Loucy (cell line): Measurements from ENCODE around the gene AFF3.

Experiments used
- H2AFZ ChIP-seq: fragments of 200-600 bp; sonication (generic); 2 replicates; pipeline ENCODE4 v1.6.0; 2016; ENCODE audit warnings: antibody characterized with exemption, mild to moderate bottlenecking, low read length, moderate library complexity
- H3F3A ChIP-seq: fragments of 200-600 bp; 2 replicates; pipeline ENCODE4 v1.6.0; 2016; ENCODE audit warnings: antibody characterized with exemption, low read depth, mild to moderate bottlenecking
- H3K27me3 ChIP-seq: fragments of 200-600 bp; sonication (generic); 2 replicates; pipeline ENCODE4 v1.6.1; 2014; ENCODE audit warnings: low read length, mild to moderate bottlenecking; ENCODE audit not compliant: insufficient read depth, poor library complexity, severe bottlenecking
- H3K36me3 ChIP-seq: fragments of 200-600 bp; sonication (generic); 2 replicates; pipeline ENCODE4 v1.6.1; 2016; ENCODE audit warnings: low read length; ENCODE audit not compliant: insufficient read depth
- H3K4me1 ChIP-seq: fragments of 200-600 bp; sonication (generic); 2 replicates; pipeline ENCODE4 v1.5.1; 2014; ENCODE audit warnings: low read length, mild to moderate bottlenecking; ENCODE audit not compliant: insufficient read depth, poor library complexity, severe bottlenecking
- H3K4me2 ChIP-seq: fragments of 200-600 bp; sonication (generic); 2 replicates; pipeline ENCODE4 v1.6.0; 2014; ENCODE audit warnings: antibody characterized with exemption, low read length, low read depth, mild to moderate bottlenecking; ENCODE audit not compliant: poor library complexity, severe bottlenecking
- H3K4me3 ChIP-seq: fragments of 200-600 bp; sonication (generic); 2 replicates; pipeline ENCODE4 v1.5.1; 2014; ENCODE audit warnings: low read length, mild to moderate bottlenecking, mixed read lengths; ENCODE audit not compliant: poor library complexity, severe bottlenecking
- H3K79me2 ChIP-seq: fragments of 200-600 bp; sonication (generic); 2 replicates; pipeline ENCODE4 v1.6.1; 2014; ENCODE audit warnings: low read length; ENCODE audit not compliant: insufficient read depth
- H3K9ac ChIP-seq: fragments of 200-600 bp; sonication (generic); 2 replicates; pipeline ENCODE4 v1.6.0; 2014; ENCODE audit warnings: mild to moderate bottlenecking, low read depth, low read length, moderate library complexity; ENCODE audit not compliant: poor library complexity, severe bottlenecking
- H3K9me2 ChIP-seq: fragments of 200-600 bp; sonication (generic); replicated peaks from 2 replicates; pipeline ENCODE4 v1.6.1; 2016; ENCODE audit warnings: low read depth, low read length, mixed read lengths
- H3K9me3 ChIP-seq: fragments of 200-600 bp; sonication (generic); 2 replicates; pipeline ENCODE4 v1.6.1; 2014; ENCODE audit warnings: mild to moderate bottlenecking, antibody characterized with exemption, low read length, low read depth; ENCODE audit not compliant: insufficient read depth
- H4K20me1 ChIP-seq: fragments of 200-600 bp; sonication (generic); 2 replicates; pipeline ENCODE4 v1.6.0; 2014; ENCODE audit warnings: antibody characterized with exemption, low read length, mild to moderate bottlenecking; ENCODE audit not compliant: insufficient read depth, poor library complexity, severe bottlenecking
- EZH2phosphoT487 ChIP-seq: fragments of 200-600 bp; IDR thresholded peaks from 2 replicates; pipeline ENCODE4 v1.6.1; 2018; ENCODE audit warnings: antibody characterized with exemption, mild to moderate bottlenecking, moderate library complexity, borderline replicate concordance
- TF ChIP-seq, protein P1 (sequence below): fragments of 200-600 bp; sonication (generic); conservative IDR thresholded peaks from 2 replicates; pipeline ENCODE4 v1.5.1; 2014; ENCODE audit warnings: mild to moderate bottlenecking, antibody characterized with exemption, low read length

AFF3 gene

DNA sequence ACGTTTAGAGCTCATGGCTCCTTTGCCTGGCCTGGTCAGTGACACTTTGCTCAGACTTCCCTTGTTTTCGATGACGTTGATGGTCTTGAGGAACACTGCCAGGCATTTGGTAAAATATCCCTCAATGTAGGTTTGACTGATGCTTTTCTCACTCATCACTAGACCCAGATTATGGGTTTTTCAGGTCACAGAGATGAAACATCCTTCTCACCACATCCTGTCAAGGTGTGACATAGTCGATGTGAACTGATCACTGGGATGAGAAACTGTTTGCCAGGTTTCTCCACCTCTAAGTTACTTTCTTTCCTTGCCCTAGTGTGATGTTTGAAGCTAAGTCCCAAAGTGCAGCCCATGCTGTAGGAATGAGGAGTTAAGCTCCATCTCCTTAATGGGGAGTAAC, 81.5 kb downstream of the AFF3 start:
- Histone ChIP-seq H3K36me3 (no peaks in the 10 kb centered on the region), H3K4me1 (peaks cover 36% of the 10 kb centered on the region), H3K27me3 (no peaks in the 10 kb centered on the region), H4K20me1 (no peaks in the 10 kb centered on the region), H3F3A (0 out of 2 replicates have a peak, but pooled peaks cover 3% of the 10 kb centered on the region), H3K9ac (no peak overlapping the region), H3K4me3 (no peak overlapping the region), H2AFZ (no peak overlapping the region), H3K9me3 (no peaks in the 10 kb centered on the region), H3K9me2 (no peaks in the 10 kb centered on the region), H3K79me2 (no peaks in the 10 kb centered on the region), H3K4me2 (no peak overlapping the region)
- TF ChIP-seq, protein P1, sequence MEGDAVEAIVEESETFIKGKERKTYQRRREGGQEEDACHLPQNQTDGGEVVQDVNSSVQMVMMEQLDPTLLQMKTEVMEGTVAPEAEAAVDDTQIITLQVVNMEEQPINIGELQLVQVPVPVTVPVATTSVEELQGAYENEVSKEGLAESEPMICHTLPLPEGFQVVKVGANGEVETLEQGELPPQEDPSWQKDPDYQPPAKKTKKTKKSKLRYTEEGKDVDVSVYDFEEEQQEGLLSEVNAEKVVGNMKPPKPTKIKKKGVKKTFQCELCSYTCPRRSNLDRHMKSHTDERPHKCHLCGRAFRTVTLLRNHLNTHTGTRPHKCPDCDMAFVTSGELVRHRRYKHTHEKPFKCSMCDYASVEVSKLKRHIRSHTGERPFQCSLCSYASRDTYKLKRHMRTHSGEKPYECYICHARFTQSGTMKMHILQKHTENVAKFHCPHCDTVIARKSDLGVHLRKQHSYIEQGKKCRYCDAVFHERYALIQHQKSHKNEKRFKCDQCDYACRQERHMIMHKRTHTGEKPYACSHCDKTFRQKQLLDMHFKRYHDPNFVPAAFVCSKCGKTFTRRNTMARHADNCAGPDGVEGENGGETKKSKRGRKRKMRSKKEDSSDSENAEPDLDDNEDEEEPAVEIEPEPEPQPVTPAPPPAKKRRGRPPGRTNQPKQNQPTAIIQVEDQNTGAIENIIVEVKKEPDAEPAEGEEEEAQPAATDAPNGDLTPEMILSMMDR = no peak
- no peak for TF ChIP-seq EZH2phosphoT487

DNA sequence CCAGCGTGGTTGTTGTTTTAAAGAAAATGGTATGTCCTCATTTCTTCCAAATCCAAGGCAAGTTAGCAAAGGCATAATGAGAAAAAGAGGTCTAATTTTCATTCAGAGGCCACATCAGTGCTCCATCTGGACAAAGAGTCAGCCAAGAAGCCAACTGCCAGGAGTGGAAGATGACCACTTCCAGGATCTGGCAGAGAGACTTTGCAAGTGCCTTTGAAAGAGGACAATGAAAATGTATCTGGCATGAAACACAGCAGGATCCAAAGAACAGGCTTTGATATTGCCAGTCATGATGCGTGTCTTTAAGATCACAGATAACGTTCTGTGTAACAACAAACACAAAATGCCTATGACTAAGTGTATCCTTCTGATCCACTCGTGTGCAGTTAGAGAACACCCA, 82.8 kb downstream of the AFF3 start:
- Histone ChIP-seq H3K9me2 (no peaks in the 10 kb centered on the region), H2AFZ (no peak overlapping the region), H3F3A (0 out of 2 replicates have a peak, but pooled peaks cover under 1% of the 10 kb centered on the region), H3K9me3 (no peaks in the 10 kb centered on the region), H4K20me1 (no peaks in the 10 kb centered on the region), H3K4me2 (no peak overlapping the region), H3K9ac (no peak overlapping the region), H3K27me3 (no peaks in the 10 kb centered on the region), H3K36me3 (no peaks in the 10 kb centered on the region), H3K4me1 (peaks cover 27% of the 10 kb centered on the region), H3K4me3 (no peak overlapping the region), H3K79me2 (no peaks in the 10 kb centered on the region)
- TF ChIP-seq, protein P1 = no peak
- no peak for TF ChIP-seq EZH2phosphoT487

DNA sequence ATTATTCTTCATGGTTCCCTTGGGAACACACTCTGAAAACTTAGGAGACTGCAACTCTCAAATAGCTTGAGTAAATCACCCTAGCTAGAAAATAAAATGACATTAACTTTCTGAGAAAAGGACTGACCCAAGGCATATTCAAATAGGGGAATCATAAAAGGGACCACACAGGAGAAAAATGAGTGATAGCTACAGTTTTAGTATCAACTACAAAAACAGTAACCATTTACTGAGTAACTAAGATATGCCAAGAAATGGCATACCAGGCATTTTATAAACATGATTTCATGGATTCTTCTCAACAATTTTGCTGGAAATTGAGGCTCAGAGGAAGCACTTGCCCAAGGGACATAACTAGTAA, 84.5 kb downstream of the AFF3 start:
- no peak overlapping the region for H3K4me2 ChIP-seq
- no peak overlapping the region for H3K4me3 ChIP-seq
- no peaks in the 10 kb centered on the region for H3K27me3 ChIP-seq
- no peaks in the 10 kb centered on the region for H4K20me1 ChIP-seq
- H3K4me1 ChIP-seq = peaks cover 21% of the 10 kb centered on the region
- no peak overlapping the region for H2AFZ ChIP-seq
- H3K9me3 ChIP-seq = no peaks in the 10 kb centered on the region
- no peaks in the 10 kb centered on the region for H3K9me2 ChIP-seq
- no peaks in the 10 kb centered on the region for H3F3A ChIP-seq
- H3K9ac ChIP-seq = no peak overlapping the region
- no peaks in the 10 kb centered on the region for H3K36me3 ChIP-seq
- H3K79me2 ChIP-seq = no peaks in the 10 kb centered on the region
- no peak for TF ChIP-seq EZH2phosphoT487
- TF ChIP-seq, protein P1 = no peak
